Activated T-helper 17 cell treated with anti-CD3 and anti-CD28 coated beads, Interleukin-2, amount 50 U/mL, for 72 hours (primary cell): ENCODE data around the gene CARF. TPM values are rescaled to one million over a fixed set of nuclear protein-coding genes. Genes with fewer than 3 reads are reported as not detected.
"Not testable (repeated sequence)": the region's sequence is repeated elsewhere in the genome, so short reads cannot be mapped to it uniquely, and the experiment has no call there.

ENCODE experiments used
- ATAC-seq: fragments of 150-1000 bp; cut with Tn5 transposase; replicated peaks from 2 replicates; pipeline ENCODE4 v1.10.0; 2021; ENCODE audit warnings: mild to moderate bottlenecking, moderate library complexity
- H3K27ac Mint-ChIP-seq: one replicate; pipeline ENCODE4 v1.8.0; 2022; ENCODE audit warnings: mixed read lengths
- H3K27me3 Mint-ChIP-seq: one replicate; pipeline ENCODE4 v1.8.0; 2022; ENCODE audit warnings: mixed read lengths
- H3K36me3 Mint-ChIP-seq: one replicate; pipeline ENCODE4 v1.8.0; 2022; ENCODE audit warnings: low read depth, mild to moderate bottlenecking, mixed read lengths
- H3K4me1 Mint-ChIP-seq: one replicate; pipeline ENCODE4 v1.8.0; 2022; ENCODE audit warnings: mixed read lengths
- H3K4me3 Mint-ChIP-seq: one replicate; pipeline ENCODE4 v1.8.0; 2022; ENCODE audit warnings: mild to moderate bottlenecking, mixed read lengths
- H3K9me3 Mint-ChIP-seq: one replicate; pipeline ENCODE4 v1.8.0; 2022; ENCODE audit warnings: mixed read lengths
- total RNA-seq, 2 donors: library from RNA; stranded (reverse); gene quantifications; one replicate each; pipeline ENCODE4 v1.2.3, GENCODE V29; 2022

CARF gene, protein sequence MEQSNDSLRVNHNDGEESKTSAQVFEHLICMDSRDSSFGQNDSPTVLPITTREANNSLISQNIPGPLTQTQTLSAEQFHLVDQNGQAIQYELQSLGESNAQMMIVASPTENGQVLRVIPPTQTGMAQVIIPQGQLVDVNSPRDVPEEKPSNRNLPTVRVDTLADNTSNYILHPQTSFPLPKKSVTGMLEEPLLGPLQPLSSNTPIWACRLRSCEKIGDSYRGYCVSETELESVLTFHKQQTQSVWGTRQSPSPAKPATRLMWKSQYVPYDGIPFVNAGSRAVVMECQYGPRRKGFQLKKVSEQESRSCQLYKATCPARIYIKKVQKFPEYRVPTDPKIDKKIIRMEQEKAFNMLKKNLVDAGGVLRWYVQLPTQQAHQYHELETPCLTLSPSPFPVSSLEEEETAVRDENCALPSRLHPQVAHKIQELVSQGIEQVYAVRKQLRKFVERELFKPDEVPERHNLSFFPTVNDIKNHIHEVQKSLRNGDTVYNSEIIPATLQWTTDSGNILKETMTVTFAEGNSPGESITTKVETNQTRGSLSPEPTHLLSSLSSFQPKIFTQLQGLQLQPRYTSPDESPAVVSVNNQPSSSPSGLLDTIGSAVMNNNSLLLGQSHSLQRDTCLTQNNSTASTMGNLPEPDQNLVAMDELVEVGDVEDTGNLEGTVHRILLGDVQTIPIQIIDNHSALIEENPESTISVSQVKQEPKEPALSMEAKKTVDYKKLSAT
- total RNA-seq, result 1 to 10 TPM; 4.1 to 5.5 TPM

DNA sequence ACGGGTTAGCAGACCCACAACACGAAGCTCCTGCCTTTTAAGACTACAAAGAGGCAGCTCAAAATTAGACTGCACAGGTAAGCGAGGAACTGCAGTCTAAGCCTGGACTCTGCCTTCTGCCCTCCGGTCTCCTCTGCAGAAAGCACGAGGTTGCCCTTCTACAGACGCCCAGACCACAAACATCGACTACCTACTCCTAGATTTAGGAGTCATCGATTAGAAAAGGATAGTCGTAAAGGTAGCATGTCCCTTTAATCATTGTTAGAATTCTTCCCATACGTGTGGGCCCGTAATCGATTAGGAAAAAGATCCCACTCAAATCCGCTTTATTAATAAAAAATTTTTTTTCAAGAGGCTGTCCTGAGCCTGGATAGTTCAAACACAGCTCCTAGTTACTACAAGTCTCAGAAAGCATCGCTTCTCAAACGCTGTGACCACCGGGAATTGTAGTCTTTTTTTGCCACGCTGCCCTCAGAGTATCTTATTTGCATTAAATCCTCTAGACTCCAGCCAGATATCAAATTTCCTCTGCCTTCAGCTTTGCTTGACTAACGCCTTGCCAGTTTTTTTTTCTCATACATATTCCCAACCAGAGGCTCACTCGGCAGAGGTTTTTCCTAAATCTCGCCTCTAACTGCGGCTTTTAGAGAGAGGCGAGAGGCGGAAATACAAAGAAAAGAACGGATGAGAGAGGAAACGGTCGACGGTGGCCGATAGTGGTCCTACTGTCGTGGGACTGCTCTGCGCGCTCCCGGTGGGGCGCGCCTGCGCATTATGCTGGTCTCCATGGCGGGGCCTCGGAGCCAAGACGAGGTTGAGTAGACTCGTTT is at the start of gene CARF, which contains the start of gene WDR12:
TSS of gene CARF (plus strand) at position 764 of the 830 bp plus-strand sequence. CDS start 29,628 bp downstream, outside the sequence.
TSS of gene WDR12 (minus strand) at position 162 of the 830 bp plus-strand sequence. CDS start 197 bp downstream, outside the sequence.
- Mint-ChIP-seq H3K9me3 (no peaks in the 10 kb centered on the region), H3K27me3 (no peaks in the 10 kb centered on the region), H3K4me3 (peak within 1 kb of the TSS; percentile 91), H3K4me1 (peaks cover 18% of the 10 kb centered on the region), H3K36me3 (peaks cover 14% of the 10 kb centered on the region), H3K27ac (peak within 1 kb of the TSS; percentile 92)
- peak; percentile 91 for ATAC-seq

DNA sequence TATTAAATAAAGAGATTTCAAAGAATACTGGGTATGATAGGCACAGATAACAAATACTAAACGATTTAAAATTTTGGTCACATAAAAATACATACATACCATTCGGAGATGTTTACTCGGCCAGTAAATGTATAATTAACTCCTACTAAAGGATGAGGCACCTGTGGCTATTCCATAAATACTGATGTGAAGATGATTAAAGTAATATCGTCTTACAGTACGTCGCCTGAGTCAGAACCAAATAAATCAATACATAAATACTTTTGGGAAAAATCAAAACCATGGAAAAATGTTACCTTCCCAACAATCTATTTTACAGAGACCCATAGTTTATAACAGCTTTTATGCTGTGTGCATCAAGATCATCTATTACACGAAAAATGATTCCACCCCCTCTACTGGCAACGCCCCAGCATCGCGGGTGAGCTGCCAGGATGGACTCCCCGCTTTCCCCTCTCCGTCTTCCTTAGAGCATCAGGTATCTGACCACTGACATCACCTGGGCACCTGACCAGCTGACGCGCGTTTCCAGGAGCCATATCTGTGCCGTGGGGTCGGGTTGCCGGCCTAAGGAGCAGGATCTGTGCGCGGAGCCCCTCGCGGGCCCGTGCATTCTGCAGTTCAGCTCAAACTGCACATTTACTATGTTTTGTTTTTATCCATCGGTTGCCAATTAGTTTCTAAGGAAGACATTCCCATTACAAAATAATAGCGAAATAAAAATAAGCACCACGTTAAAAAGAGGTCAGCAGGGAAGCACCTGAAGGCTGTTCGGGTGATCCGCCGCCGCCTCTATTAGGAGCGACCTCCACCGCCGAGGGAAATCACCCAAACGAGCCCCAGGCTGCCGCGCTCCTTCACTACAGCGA is 41.4 kb upstream of the CARF start:
- H3K4me3 Mint-ChIP-seq, result peak overlapping the region; percentile 93

DNA sequence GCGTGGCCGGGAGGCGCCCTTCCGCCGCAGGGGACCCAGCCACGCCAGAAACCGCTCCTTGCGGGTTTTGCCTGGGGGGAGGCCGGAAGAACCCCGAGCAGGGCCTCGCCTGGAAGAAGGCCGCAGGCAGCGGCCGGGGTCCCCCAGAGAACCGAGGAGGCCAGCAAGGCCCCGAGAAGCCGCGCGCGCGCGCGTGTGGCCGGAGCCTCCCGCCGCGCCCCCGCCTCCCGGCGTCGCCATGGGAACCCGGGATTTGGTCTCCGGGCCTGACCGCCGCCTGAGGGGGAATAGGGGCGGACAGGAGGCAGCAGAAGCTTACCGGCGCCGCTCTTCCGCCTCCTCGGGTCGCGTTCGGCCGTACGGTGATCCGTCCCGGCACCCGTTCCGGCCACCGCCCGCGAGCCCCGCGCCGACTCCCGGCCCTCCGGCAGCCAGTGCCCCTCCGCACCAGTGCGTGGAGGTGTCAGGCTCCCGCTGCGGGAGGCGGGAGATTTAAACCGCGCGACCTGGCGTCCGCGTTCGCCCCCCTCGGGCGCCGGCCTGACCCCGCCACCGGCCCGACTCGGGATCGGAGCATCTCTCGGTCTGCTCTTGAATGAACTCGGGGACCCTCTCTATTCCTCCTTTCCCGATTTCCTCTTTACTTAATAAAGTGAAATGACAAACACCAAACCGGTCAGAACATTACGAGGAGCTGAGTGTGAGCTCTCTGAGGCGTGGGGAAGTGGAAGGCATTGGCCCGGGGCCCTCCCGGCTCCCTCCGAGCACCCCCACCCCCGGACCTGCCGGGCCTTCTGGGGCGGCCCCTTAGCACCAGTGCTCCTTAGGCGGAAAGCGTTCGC is 40.6 kb upstream of the CARF start, which contains the start of gene ICA1L:
TSS of gene ICA1L (minus strand) at position 467 of the 842 bp plus-strand sequence. CDS start 42,757 bp downstream, outside the sequence.
- H3K9me3 Mint-ChIP-seq, result no peaks in the 10 kb centered on the region
- H3K36me3 Mint-ChIP-seq, result no peaks in the 10 kb centered on the region
- peak; percentile 66 for ATAC-seq
- peak within 1 kb of the TSS; percentile 93 for H3K4me3 Mint-ChIP-seq
- peak within 1 kb of the TSS; percentile 73 for H3K27ac Mint-ChIP-seq
- H3K4me1 Mint-ChIP-seq, result peaks cover 7% of the 10 kb centered on the region
- no peaks in the 10 kb centered on the region for H3K27me3 Mint-ChIP-seq

More for the DNA sequence above, 41.4 kb upstream of the CARF start:
- ATAC-seq, result peak; percentile 83
- peaks cover 7% of the 10 kb centered on the region for H3K4me1 Mint-ChIP-seq
- peak overlapping the region; percentile 69 for H3K27ac Mint-ChIP-seq
- H3K27me3 Mint-ChIP-seq, result no peaks in the 10 kb centered on the region
- no peaks in the 10 kb centered on the region for H3K9me3 Mint-ChIP-seq
- H3K36me3 Mint-ChIP-seq, result no peaks in the 10 kb centered on the region

DNA sequence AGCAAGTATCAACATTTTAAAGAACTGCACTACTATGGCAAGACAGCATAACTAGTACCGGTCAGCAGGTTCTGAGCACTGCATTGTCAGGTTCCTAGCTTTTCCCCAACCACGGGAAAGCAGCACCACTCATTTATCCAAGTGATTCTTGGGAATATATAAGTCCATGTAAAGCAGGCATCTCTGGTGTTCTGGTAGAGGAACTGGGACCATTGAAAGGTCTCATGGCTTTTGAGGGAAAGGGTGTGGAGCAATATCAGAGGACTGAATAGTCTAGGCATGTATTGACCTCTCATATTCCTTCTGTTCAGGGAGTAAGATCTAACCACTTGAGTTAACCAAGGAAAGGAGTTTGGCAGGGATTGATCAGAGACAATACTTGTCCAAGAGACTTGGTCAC is 34.4 kb upstream of the CARF start:
- no peak for ATAC-seq
- H3K9me3 Mint-ChIP-seq, result no peaks in the 10 kb centered on the region
- H3K4me3 Mint-ChIP-seq, result no peak overlapping the region
- no peaks in the 10 kb centered on the region for H3K27me3 Mint-ChIP-seq
- no peak overlapping the region for H3K27ac Mint-ChIP-seq
- H3K4me1 Mint-ChIP-seq, result no peaks in the 10 kb centered on the region
- H3K36me3 Mint-ChIP-seq, result peaks cover 25% of the 10 kb centered on the region

DNA sequence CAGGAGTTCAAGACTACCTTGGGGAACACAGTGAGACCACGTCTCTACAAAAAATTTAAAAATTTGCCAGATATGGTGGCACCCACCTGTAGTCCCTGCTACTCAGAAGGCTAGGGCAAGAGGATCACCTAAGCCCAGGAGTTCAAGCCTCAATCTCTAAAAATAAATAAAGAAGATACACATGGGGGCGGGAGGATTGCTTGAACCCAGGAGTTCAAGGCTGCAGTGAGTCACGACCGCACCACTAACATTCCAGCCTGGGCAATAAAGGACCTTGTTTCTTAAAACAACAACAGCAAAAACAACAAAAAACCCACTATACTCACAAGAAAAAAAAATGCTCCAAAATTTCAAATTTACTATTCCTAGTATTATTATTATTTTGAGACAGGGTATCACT is 30.5 kb upstream of the CARF start:
- H3K9me3 Mint-ChIP-seq, result no peaks in the 10 kb centered on the region
- no peak overlapping the region for H3K4me3 Mint-ChIP-seq
- H3K36me3 Mint-ChIP-seq, result peaks cover 62% of the 10 kb centered on the region
- H3K27me3 Mint-ChIP-seq, result no peaks in the 10 kb centered on the region
- ATAC-seq, result no peak
- H3K27ac Mint-ChIP-seq, result no peak overlapping the region
- no peaks in the 10 kb centered on the region for H3K4me1 Mint-ChIP-seq

DNA sequence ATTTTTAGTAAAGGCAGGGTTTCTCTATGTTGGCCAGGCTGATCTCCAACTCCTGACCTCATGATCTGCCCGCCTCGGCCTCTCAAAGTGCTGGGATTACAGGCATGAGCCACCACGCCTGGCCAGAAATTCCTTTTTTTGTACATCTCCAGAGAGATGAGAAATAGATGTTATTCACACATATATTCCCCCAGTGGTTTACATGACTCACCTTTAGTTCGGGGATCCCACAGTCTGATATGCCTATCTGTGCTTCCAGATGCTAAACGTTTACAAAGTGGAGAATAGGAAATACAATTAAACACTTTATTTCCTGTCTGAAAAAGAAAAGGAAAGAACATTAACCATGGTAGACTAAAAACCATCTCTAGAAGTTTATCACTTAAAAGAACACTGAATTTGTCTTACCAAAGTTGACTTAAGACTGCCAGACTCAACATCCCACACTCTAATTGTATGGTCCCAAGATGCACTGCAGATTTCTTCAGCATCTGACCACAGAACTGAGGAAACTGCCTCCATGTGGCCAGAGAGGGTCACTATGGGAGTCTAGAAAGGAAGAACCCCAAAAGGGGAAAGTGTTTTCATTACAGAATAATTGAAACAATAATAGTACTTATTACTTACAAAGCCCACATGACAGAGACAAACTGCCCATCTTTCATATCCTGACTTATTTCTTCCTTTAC is 27.9 kb upstream of the CARF start:
- Mint-ChIP-seq H3K36me3 (peaks cover 82% of the 10 kb centered on the region), H3K9me3 (no peaks in the 10 kb centered on the region), H3K27ac (peak overlapping the region; percentile 16), H3K4me3 (no peak overlapping the region), H3K4me1 (no peaks in the 10 kb centered on the region), H3K27me3 (no peaks in the 10 kb centered on the region)
- ATAC-seq, result no peak

DNA sequence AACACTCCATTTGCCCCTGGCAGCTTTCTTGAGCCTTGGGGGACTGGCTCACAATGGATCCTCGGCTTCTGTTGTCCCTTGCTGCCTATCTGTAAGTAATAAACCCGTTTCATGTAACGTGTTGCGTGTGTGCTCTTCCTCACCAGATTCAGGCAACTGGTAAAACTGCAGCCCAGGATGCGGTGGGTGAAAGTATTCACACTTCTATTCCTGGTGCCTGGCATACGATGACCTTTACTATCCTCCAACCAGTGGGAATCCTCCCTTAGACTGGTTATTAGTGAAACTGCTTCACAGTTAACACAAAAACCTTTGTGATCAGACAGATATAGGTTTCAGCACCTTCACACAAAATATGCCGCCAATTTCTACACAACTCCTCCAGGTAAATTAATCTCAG is 26.9 kb upstream of the CARF start:
- Mint-ChIP-seq H3K36me3 (peaks cover 82% of the 10 kb centered on the region), H3K9me3 (no peaks in the 10 kb centered on the region), H3K27ac (no peak overlapping the region), H3K4me3 (no peak overlapping the region), H3K27me3 (no peaks in the 10 kb centered on the region), H3K4me1 (no peaks in the 10 kb centered on the region)
- ATAC-seq, result no peak

DNA sequence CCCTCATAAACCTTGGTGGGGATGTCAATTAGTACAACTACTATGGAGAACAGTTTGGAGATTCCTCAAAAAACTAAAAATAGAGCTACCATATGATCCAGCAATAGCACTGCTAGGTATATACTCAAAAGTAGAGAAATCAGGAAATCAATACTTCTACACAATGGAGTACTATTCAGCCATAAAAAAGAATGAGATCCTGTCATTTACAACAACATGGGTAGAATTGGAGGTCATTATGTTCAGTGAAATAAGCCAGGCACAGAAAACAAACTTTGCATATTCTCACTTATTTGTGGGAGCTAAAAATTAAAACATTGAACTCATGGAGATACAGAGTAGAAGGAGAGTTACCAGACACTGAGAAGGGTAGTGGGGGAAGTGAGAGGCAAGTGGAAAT is 6.6 kb upstream of the CARF start:
- H3K9me3 Mint-ChIP-seq, H3K4me3 Mint-ChIP-seq, ATAC-seq, H3K27me3 Mint-ChIP-seq, H3K27ac Mint-ChIP-seq: not testable (repeated sequence)
- H3K36me3 Mint-ChIP-seq, result peaks cover 65% of the 10 kb centered on the region
- peaks cover 23% of the 10 kb centered on the region for H3K4me1 Mint-ChIP-seq

DNA sequence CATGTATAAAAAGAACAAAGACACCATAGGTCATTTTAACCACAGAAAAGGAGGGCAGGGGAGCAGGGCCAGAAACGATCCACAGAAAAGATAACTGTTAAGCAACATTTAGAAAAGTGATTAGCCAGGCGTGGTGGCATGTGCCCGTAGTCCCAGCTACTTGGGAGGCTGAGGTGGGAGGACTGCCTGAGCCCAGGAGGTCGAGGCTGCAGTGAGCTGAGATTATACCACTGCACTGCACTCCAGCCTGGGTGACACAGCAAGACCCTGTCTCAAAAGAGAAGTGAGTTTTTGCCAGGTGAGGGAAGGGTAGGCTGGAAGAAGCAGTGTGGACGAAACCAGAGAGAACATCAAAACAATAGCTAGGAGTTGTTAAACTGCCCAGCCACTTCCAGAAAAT is 3.9 kb upstream of the CARF start:
- Mint-ChIP-seq H3K27me3 (no peaks in the 10 kb centered on the region), H3K9me3 (no peaks in the 10 kb centered on the region), H3K27ac (no peak overlapping the region), H3K4me3 (no peak overlapping the region), H3K36me3 (peaks cover 46% of the 10 kb centered on the region), H3K4me1 (peaks cover 23% of the 10 kb centered on the region)
- ATAC-seq, result no peak

DNA sequence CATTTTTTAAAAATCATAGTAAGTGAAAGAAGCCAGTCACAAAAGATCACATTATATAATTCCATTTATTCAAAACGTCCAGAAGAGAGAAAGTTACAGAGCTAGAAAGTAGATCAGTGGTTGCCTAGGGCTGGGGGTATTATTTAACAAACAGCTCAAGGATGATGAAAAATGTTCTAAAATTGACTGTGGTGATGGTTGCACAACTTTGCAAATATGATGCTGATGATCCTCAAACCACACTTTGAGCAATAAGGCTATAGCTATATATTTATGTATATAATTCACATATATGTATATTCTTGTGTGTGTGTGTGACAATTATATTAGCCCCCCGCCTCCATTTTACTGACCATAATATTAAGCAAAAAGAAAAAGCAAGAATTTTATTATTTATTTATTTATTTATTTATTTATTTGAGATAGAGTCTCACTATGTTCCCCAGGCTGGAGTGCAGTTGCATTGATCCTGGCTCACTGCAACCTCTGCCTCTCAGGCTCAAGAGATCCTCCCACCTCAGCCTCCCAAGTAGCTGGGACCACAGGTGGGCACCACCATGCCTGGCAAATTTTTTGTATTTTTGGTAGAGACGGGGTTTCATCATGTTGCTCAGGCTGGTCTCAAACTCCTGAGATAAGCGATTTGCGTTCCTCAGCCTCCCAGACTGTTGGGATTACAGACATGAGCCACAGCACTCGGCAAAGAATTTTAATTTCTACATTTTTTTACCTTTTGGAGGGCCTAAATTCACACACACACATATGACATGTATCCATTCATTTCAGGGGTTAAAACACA is 2.5 kb upstream of the CARF start:
- H3K9me3 Mint-ChIP-seq, result no peaks in the 10 kb centered on the region
- no peak overlapping the region for H3K27ac Mint-ChIP-seq
- H3K27me3 Mint-ChIP-seq, result no peaks in the 10 kb centered on the region
- H3K4me1 Mint-ChIP-seq, result peaks cover 19% of the 10 kb centered on the region
- peaks cover 32% of the 10 kb centered on the region for H3K36me3 Mint-ChIP-seq
- ATAC-seq, result no peak
- peak overlapping the region; percentile 91 for H3K4me3 Mint-ChIP-seq

DNA sequence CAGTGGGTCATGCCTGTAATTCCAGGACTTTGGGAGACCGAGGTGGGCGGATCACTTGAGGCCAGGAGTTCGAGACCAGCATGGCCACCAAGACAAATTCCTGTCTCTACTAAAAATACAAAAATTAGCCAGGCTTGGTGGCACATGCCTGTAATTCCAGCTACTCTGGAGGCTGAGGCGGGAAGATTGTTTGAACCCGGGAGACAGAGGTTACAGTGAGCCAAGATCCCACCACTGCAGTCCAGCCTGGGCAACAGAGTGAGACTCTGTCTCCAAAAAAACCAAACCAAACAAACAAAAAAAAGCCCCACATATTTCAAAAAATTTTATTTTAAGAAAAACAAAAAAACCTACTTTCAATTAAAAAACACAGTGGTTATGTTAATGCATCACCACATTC is 1.8 kb upstream of the CARF start:
- Mint-ChIP-seq H3K4me1 (peaks cover 18% of the 10 kb centered on the region), H3K4me3 (peak overlapping the region; percentile 91), H3K36me3 (peaks cover 27% of the 10 kb centered on the region)
- not testable (repeated sequence) for H3K27me3 Mint-ChIP-seq, H3K9me3 Mint-ChIP-seq, ATAC-seq, H3K27ac Mint-ChIP-seq

DNA sequence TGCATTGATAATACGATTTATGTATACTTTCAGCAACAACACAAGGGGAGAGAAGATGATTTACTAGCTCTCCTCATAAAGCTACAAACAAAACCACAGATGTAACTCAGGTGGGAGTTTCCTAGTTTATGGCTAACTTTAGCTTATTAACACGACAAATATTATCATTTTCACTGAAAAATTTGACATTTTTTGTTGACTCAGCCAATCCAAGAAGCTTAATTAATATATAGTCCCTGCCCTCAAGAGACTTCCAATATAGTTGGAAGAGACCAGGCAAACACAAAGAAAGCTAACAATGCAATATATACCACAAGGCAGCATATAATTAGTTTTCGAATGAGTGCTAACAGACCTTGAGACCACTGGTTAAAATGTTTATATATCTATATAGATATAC is 1.4 kb upstream of the CARF start:
- H3K9me3 Mint-ChIP-seq, result no peaks in the 10 kb centered on the region
- peaks cover 18% of the 10 kb centered on the region for H3K4me1 Mint-ChIP-seq
- no peaks in the 10 kb centered on the region for H3K27me3 Mint-ChIP-seq
- peaks cover 23% of the 10 kb centered on the region for H3K36me3 Mint-ChIP-seq
- H3K4me3 Mint-ChIP-seq, result peak overlapping the region; percentile 91
- H3K27ac Mint-ChIP-seq, result peak overlapping the region; percentile 92
- ATAC-seq, result no peak
